GM12864 (cell line): ENCODE results near the gene ACACB.

ENCODE experiments used
- DNase-seq: peaks from one replicate; pipeline ENCODE4 v3.0.0-alpha.2; 2011; ENCODE audit warnings: low read depth
- H3K4me3 ChIP-seq: 2 replicates; pipeline ENCODE4 v1.5.1; 2011; ENCODE audit warnings: mild to moderate bottlenecking, low read depth, low read length, control low read depth
- TF ChIP-seq, protein P1 (sequence below): IDR thresholded peaks from 2 replicates; pipeline ENCODE4 v1.5.1; 2011; ENCODE audit warnings: low read depth, mild to moderate bottlenecking, moderate library complexity, low read length, control low read depth, inconsistent platforms; ENCODE audit errors: missing control alignments

The ACACB gene

DNA sequence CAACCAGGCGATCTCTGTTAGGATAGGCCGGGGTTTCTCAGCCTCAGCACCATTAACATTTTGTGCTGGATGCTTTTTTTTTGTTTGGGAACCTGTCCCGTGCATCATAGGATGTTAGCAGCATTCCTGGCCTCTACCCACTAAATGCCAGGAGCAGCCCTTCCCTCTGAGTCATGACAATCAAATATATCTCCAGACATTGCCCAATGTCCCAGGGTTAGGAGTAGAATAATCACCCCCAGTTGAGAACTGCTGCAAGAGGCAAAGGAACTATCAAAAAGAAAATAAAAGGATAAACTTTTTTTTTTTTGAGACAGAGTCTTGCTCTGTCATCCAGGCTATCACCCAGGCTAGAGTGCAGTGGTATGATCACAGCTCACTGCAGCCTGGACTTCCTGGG lies 76.0 kb downstream of the ACACB start:
- TF ChIP-seq, protein P1, sequence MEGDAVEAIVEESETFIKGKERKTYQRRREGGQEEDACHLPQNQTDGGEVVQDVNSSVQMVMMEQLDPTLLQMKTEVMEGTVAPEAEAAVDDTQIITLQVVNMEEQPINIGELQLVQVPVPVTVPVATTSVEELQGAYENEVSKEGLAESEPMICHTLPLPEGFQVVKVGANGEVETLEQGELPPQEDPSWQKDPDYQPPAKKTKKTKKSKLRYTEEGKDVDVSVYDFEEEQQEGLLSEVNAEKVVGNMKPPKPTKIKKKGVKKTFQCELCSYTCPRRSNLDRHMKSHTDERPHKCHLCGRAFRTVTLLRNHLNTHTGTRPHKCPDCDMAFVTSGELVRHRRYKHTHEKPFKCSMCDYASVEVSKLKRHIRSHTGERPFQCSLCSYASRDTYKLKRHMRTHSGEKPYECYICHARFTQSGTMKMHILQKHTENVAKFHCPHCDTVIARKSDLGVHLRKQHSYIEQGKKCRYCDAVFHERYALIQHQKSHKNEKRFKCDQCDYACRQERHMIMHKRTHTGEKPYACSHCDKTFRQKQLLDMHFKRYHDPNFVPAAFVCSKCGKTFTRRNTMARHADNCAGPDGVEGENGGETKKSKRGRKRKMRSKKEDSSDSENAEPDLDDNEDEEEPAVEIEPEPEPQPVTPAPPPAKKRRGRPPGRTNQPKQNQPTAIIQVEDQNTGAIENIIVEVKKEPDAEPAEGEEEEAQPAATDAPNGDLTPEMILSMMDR = no peak
- no peak overlapping the region for H3K4me3 ChIP-seq
- DNase-seq = no peak

DNA sequence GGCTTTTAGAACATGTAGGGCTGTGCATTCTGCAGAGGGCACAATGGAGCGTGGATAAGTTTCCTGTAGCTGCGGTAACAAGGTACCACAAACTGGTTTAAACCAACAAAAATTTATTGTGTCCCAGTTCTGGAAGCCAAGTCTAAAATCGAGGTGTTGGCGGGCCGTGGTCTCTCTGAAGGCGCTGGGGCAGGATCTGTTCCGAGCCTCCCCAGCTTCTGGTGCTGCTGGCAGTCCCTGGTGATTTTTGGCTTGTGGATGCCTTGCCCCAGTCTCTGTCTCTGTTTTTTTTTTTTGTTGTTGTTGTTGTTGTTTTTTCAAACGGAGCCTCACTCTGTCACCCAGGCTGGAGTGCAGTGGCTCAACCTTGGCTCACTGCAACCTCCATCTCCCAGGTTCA lies 77.5 kb downstream of the ACACB start:
- TF ChIP-seq, protein P1 = no peak
- no peak overlapping the region for H3K4me3 ChIP-seq
- DNase-seq = no peak

GRCh38 chr12:109196332-109196731 lies 79.9 kb downstream of the ACACB start:
- DNase-seq = no peak
- H3K4me3 ChIP-seq = no peak overlapping the region
- TF ChIP-seq, protein P1 = no peak

DNA sequence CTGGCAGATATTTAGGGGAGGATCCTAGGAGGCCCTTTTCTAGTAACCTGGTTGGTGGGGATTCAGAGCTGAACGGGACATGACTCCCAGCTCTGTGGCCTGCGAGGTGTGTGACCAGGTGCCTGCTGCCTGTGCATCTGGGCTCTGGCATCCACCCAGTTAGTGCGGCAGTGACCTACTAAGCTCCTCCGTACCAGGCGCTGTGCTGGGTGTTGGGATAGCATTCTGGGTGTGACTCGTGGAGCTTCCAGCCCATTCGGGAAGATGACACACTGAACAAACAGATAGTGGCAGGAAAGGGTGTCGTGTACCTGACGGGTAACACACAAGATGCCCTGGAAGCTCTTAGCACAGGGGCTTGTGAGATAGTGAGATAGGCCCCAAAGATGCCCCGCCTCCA lies 80.9 kb downstream of the ACACB start:
- TF ChIP-seq, protein P1 = no peak
- DNase-seq = no peak
- H3K4me3 ChIP-seq = no peak overlapping the region

DNA sequence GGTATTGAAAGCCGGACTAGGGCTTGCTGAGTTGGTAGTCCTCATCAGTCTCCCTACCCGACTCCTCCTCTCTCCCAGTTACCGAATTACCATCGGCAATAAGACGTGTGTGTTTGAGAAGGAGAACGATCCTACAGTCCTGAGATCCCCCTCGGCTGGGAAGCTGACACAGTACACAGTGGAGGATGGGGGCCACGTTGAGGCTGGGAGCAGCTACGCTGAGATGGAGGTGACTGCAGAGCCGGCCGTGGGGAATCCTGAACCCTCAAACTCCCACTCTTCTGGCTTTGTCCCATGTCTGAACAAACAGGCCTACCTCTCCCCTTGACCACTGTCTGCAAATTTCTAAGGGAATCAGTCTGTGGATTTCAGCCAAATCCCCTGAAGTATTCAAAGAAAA lies 82.9 kb downstream of the ACACB start:
- TF ChIP-seq, protein P1 = no peak
- no peak overlapping the region for H3K4me3 ChIP-seq
- no peak for DNase-seq

DNA sequence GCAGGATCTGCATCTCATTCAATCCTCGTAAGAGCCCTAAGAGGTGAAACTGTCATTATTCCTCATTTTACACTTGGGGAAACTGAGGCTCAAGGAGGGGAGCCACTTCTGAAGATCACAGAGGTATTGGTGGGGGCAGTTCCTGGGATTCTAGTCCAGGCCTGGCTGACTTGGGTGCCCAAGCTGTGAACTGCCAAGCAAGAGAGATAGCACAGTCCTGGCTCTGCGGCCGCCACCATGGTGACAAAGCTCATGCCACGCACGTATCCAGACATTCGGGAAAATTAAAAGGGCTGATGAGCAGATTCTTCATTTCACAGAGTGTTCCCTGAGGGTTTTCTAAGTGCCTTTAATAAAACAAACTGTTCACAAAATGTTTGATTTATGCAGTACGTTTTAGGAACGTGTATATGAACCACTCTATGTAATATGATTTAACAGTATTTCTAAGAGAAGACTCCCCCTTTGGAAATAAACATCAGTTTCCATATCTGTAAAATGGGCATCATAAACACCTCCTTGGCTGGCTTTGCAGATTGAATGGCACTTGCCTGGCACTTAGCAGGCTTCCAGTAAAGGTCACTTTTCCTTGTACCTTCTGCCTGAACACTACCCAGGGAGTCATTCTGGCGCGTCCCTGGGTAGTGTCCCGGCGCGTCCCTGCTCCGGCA lies 84.6 kb downstream of the ACACB start:
- no peak overlapping the region for H3K4me3 ChIP-seq
- no peak for DNase-seq
- TF ChIP-seq, protein P1 = no peak

- DNase-seq = no peak
- TF ChIP-seq, protein P1 = no peak
These were observed 85.1 kb downstream of the ACACB start for GRCh38 chr12:109201496-109201885.

More at GRCh38 chr12:109201496-109201885, 85.1 kb downstream of the ACACB start:
- no peak overlapping the region for H3K4me3 ChIP-seq
